PC-3 (cell line): ENCODE data around the gene DDX43. TPM values are rescaled to one million over a fixed set of nuclear protein-coding genes. Genes with fewer than 3 reads are reported as not detected.
A peak's percentile ranks its signal among the peaks of the same experiment; 100 is the strongest.

Source experiments
- ATAC-seq: fragments of 200-7000 bp; cut with Tn5 transposase; 2 replicates; pipeline ENCODE4 v1.9.1; 2020; ENCODE audit warnings: mild to moderate bottlenecking, moderate library complexity
- BruUV-seq: library from RNA; stranded (reverse); fragments of 400-500 nt; replicated peaks from 2 replicates; lab custom pipeline; 2021; lab: Mats Ljungman, UMichigan
- CTCF ChIA-PET: fragments of 300-600 bp; sonication (Branson Sonifier 250); formaldehyde crosslinking; loops from one replicate; lab custom pipeline; 2022; ENCODE audit warnings: antibody characterized with exemption; lab: Charles Lee
- POLR2A ChIA-PET: fragments of 300-600 bp; sonication (Branson Sonifier 250); formaldehyde crosslinking; loops from one replicate; lab custom pipeline; 2022; ENCODE audit warnings: antibody characterized with exemption; ENCODE audit not compliant: unreplicated experiment; lab: Charles Lee
- DNase-seq: peaks from one replicate; pipeline ENCODE4 v3.0.0-alpha.2; 2015
- H2AFZ ChIP-seq: fragments of 300-600 bp; sonication (generic); 2 replicates; pipeline ENCODE4 v1.6.0; 2016; ENCODE audit warnings: antibody characterized with exemption, low read length
- H3F3A ChIP-seq: fragments of 300-600 bp; sonication (generic); one replicate; pipeline ENCODE4 v1.6.0; 2017; ENCODE audit warnings: antibody characterized with exemption, low read length, control low read depth, mild to moderate bottlenecking; ENCODE audit not compliant: unreplicated experiment
- H3K27ac ChIP-seq: fragments of 300-600 bp; sonication (generic); 2 replicates; pipeline ENCODE4 v1.5.1; 2016; ENCODE audit warnings: mild to moderate bottlenecking, low read length
- H3K27me3 ChIP-seq: fragments of 300-600 bp; sonication (generic); 2 replicates; pipeline ENCODE4 v1.6.1; 2016; ENCODE audit warnings: low read length, mixed read lengths
- H3K36me3 ChIP-seq: fragments of 300-600 bp; sonication (generic); 2 replicates; pipeline ENCODE4 v1.6.1; 2016; ENCODE audit warnings: low read depth, mixed run types, low read length, mixed read lengths
- H3K4me1 ChIP-seq: fragments of 300-600 bp; sonication (generic); 2 replicates; pipeline ENCODE4 v1.5.1; 2016; ENCODE audit warnings: low read length; ENCODE audit not compliant: insufficient read depth
- H3K4me2 ChIP-seq: fragments of 300-600 bp; sonication (generic); 2 replicates; pipeline ENCODE4 v1.6.0; 2016; ENCODE audit warnings: low read length
- H3K4me3 ChIP-seq: fragments of 300-600 bp; sonication (generic); 2 replicates; pipeline ENCODE4 v1.5.1; 2016; ENCODE audit warnings: mild to moderate bottlenecking, low read length, mixed read lengths
- H3K79me2 ChIP-seq: fragments of 300-600 bp; sonication (generic); 2 replicates; pipeline ENCODE4 v1.6.1; 2017; ENCODE audit warnings: low read length, mixed read lengths
- H3K9ac ChIP-seq: fragments of 300-600 bp; sonication (generic); 2 replicates; pipeline ENCODE4 v1.6.0; 2016; ENCODE audit warnings: mild to moderate bottlenecking, low read length
- H3K9me2 ChIP-seq: fragments of 300-600 bp; sonication (generic); replicated peaks from 2 replicates; pipeline ENCODE4 v1.6.1; 2016; ENCODE audit warnings: mixed run types, low read length, mixed read lengths
- H3K9me3 ChIP-seq: fragments of 300-600 bp; sonication (generic); 2 replicates; pipeline ENCODE4 v1.6.1; 2016; ENCODE audit warnings: low read length, mixed read lengths
- H4K20me1 ChIP-seq: fragments of 300-600 bp; sonication (generic); 2 replicates; pipeline ENCODE4 v1.6.1; 2016; ENCODE audit warnings: low read length, mixed read lengths
- EZH2 ChIP-seq: fragments of 300-600 bp; sonication (generic); IDR thresholded peaks from one replicate; pipeline ENCODE4 v1.6.1; 2017; ENCODE audit warnings: antibody characterized with exemption, mild to moderate bottlenecking, low read length; ENCODE audit not compliant: unreplicated experiment
- EZH2phosphoT487 ChIP-seq: fragments of 300-600 bp; sonication (generic); IDR thresholded peaks from 2 replicates; pipeline ENCODE4 v1.6.1; 2018; ENCODE audit warnings: mild to moderate bottlenecking, antibody characterized with exemption, low read length, borderline replicate concordance
- intact Hi-C: fragments of 100-400 bp; cut with micrococcal nuclease; formaldehyde crosslinking; loops from 2 replicates; pipeline ENCODE4 v1.9.0; 2023
- total RNA-seq: library from RNA; depleted of rRNA; stranded (reverse); fragments of >200 nt; gene quantifications from 2 replicates; pipeline ENCODE4 v1.2.3, GENCODE V29; 2014
- TF ChIP-seq, protein P1 (sequence below): fragments of 300-600 bp; sonication (generic); conservative IDR thresholded peaks from 2 replicates; pipeline ENCODE4 v1.5.1; 2017; ENCODE audit warnings: antibody characterized with exemption, low read depth, mild to moderate bottlenecking, low read length

DDX43 gene
- total RNA-seq, 1 experiment from 2014 or later: not detected

- intact Hi-C loops: no loop called here
- H3K4me3 ChIP-seq: no peak overlapping the region
- DNase-seq: peak; percentile 4
- POLR2A ChIA-PET: no interaction called here
- H3K27me3 ChIP-seq: no peaks in the 10 kb centered on the region
- BruUV-seq: no TSS peak
- no peaks in the 10 kb centered on the region for H3K36me3 ChIP-seq
- H3K79me2 ChIP-seq: no peaks in the 10 kb centered on the region
- H3K27ac ChIP-seq: no peak overlapping the region
- no peaks in the 10 kb centered on the region for H3K9me2 ChIP-seq
- no peak for TF ChIP-seq EZH2phosphoT487
- TF ChIP-seq, protein P1, sequence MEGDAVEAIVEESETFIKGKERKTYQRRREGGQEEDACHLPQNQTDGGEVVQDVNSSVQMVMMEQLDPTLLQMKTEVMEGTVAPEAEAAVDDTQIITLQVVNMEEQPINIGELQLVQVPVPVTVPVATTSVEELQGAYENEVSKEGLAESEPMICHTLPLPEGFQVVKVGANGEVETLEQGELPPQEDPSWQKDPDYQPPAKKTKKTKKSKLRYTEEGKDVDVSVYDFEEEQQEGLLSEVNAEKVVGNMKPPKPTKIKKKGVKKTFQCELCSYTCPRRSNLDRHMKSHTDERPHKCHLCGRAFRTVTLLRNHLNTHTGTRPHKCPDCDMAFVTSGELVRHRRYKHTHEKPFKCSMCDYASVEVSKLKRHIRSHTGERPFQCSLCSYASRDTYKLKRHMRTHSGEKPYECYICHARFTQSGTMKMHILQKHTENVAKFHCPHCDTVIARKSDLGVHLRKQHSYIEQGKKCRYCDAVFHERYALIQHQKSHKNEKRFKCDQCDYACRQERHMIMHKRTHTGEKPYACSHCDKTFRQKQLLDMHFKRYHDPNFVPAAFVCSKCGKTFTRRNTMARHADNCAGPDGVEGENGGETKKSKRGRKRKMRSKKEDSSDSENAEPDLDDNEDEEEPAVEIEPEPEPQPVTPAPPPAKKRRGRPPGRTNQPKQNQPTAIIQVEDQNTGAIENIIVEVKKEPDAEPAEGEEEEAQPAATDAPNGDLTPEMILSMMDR: no peak
- TF ChIP-seq EZH2: no peak
- no peak for ATAC-seq
- CTCF ChIA-PET: no interaction called here
- H3F3A ChIP-seq: no peaks in the 10 kb centered on the region
- H3K9ac ChIP-seq: no peak overlapping the region
- H3K4me1 ChIP-seq: no peaks in the 10 kb centered on the region
- no peak overlapping the region for H3K4me2 ChIP-seq
- no peak overlapping the region for H2AFZ ChIP-seq
- no peaks in the 10 kb centered on the region for H4K20me1 ChIP-seq
- H3K9me3 ChIP-seq: no peaks in the 10 kb centered on the region
Measured at GRCh38 chr6:73393278-73393677, 1.4 kb upstream of the DDX43 start.

GRCh38 chr6:73395875-73396274 lies 1.2 kb downstream of the DDX43 start:
- no peaks in the 10 kb centered on the region for H4K20me1 ChIP-seq
- no peak overlapping the region for H3K4me2 ChIP-seq
- ATAC-seq (no peak), DNase-seq (no peak)
- no TSS peak for BruUV-seq
- H3K36me3 ChIP-seq: no peaks in the 10 kb centered on the region
- H3K27me3 ChIP-seq: no peaks in the 10 kb centered on the region
- CTCF ChIA-PET: no interaction called here
- TF ChIP-seq EZH2phosphoT487 (no peak), EZH2 (no peak)
- TF ChIP-seq, protein P1: no peak
- H3K27ac ChIP-seq: no peak overlapping the region
- no peaks in the 10 kb centered on the region for H3K9me3 ChIP-seq
- peaks cover 18% of the 10 kb centered on the region for H3K4me1 ChIP-seq
- intact Hi-C loops: no loop called here
- H3K9ac ChIP-seq: no peak overlapping the region
- no peaks in the 10 kb centered on the region for H3F3A ChIP-seq
- H2AFZ ChIP-seq: no peak overlapping the region
- no peaks in the 10 kb centered on the region for H3K79me2 ChIP-seq
- no peaks in the 10 kb centered on the region for H3K9me2 ChIP-seq
- POLR2A ChIA-PET: no interaction called here
- H3K4me3 ChIP-seq: no peak overlapping the region

DNA sequence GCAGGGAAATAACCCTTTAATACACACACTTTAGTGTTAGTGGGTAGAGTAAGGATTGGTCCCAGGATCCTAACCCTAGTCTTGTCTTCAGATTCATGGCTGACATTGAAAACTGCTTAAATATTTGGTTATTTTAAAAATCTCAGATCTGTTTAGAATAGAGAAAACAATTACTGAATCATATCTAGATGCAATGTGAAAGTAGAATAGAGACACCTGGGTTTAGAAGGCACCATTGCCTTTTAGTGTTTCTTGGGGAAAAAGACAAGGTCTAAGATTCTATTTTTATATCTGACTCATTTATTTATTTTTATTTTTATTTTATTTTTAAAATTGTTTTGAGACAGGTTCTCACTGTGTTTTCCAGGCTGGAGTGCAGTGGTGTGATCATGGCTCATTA lies 6.0 kb downstream of the DDX43 start:
- H3K4me3 ChIP-seq: no peak overlapping the region
- DNase-seq (no peak), ATAC-seq (no peak)
- no TSS peak for BruUV-seq
- H3K9ac ChIP-seq: no peak overlapping the region
- no peaks in the 10 kb centered on the region for H4K20me1 ChIP-seq
- no peaks in the 10 kb centered on the region for H3K27me3 ChIP-seq
- H3K4me2 ChIP-seq: no peak overlapping the region
- POLR2A ChIA-PET: no interaction called here
- H3K9me2 ChIP-seq: no peaks in the 10 kb centered on the region
- H3K4me1 ChIP-seq: peaks cover 18% of the 10 kb centered on the region
- no peaks in the 10 kb centered on the region for H3K9me3 ChIP-seq
- H3K79me2 ChIP-seq: no peaks in the 10 kb centered on the region
- TF ChIP-seq, protein P1: no peak
- TF ChIP-seq EZH2phosphoT487 (no peak), EZH2 (no peak)
- intact Hi-C loops: no loop called here
- no peak overlapping the region for H3K27ac ChIP-seq
- no peaks in the 10 kb centered on the region for H3K36me3 ChIP-seq
- no peak overlapping the region for H2AFZ ChIP-seq
- H3F3A ChIP-seq: no peaks in the 10 kb centered on the region
- CTCF ChIA-PET: interaction anchor here (0.8 kb wide), 1 partner anchor 12 kb away, joined by 3 read pairs; no protein-coding TSS in a partner anchor
